ENCODE measurements around the gene NTN5.
A peak's percentile ranks its signal among the peaks of the same experiment; 100 is the strongest.
"Not testable (repeated sequence)": the region's sequence is repeated elsewhere in the genome, so short reads cannot be mapped to it uniquely, and the experiment has no call there.

NTN5 gene

DNA sequence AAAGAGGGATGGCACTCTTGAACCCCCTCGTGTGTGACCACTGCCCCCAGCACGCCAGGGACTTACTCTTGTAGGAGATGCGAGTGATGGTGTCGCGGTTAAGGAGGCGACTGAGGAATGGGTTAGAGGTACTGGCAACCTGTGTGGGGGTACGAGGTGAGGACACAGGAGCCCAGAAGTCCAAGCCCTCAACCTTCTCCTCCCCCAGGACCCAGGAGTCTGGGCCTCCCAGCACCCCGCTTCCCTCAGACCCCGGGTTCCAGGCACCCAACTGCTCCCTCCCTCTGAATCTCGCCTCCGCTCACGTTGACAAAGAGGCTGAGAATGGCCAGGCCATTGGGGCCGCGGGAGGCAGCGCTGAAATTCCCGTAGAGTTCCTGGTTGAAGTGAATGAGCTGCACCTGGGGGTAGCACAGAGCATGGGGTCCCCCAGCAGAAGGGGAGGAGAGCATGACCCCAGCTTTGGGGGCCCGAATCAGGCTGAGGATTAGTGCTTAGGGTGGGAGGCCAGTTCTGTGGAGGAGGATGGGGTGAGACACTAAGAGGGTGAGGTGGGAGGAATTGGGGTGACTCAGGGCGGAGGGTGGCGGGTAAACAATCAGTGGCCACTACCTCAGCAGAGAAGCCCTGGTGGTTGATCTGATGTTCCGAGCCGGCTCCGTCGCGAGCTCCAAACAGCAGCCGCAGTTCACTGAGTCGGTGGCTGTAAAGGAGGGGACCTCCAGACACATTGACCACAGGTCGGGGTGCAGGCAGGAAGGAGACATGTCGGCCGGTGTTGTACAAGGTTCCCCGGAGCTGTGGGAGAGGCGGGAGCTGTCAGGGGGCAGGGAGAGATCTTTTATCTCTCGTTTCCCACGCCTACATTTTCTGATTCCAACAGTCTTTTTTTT, 33.1 kb downstream of the NTN5 start:
- no peak for DNase-seq

DNA sequence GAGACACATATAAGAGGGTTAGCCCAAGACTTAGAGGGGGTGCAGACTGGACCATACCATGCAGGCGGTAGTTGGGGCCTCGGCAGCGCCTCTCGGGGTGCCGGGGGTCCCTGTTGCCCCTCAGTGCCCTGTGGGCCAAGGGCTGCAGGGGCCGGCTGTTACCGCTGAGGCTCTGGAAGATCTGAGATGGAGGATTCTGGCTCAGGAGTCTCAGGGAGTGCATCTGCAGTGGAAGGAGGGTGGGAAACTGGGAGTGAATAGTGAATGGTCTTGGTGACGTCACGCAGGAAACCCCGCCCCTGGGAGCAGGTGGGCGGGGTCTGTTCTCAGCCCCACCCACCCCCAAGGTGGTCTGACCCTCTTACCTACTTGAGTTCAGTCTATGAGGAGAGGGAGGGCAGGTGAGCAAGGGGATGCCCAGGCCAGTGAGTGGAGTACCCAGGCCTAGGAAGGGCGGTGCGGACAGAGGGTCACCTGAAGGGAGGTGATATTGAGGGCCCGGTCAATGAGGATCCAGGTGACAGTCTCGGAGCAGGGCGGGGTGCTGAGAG, 33.9 kb downstream of the NTN5 start:
- DNase-seq, result no peak

DNA sequence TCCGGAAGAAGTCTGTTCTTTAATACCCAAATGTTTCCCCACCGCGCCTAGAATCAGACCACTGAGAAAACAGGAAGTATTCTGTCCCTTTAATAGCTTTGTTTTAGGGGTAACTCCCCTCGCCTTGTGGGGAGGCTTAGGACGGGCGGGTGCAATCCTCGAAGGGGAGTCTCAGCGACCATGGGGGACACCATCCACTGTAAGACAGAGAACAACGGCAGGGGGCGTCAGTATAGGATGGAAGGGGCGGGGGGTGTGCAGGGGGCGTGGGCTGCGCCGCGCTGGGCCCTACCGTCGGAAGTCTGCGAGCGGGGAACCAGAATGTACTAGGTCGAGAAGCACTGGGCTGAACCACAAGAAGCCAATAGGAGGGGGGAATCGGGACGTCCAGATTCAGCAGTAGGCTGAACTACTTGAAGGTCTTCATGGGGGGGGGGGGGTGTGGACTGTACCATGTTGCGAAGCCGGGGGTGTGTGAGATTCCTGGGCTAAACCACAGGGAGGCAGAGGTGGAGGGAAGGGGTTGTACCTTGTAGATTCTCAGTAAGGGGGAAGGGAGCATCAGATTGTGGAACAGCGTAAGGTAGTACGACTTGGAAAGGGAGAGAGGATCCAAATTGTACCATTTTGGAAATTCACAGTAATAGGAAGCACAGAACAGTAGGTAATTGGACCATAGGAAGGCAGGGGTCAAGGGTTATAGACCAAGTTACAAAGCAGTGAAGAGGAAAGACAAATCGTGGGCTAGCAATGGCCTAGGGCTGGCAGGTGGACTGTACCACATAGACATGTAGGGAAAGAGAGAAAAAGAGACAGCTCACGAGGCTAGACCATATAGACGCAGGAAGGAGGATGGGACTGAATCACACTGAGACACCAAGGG, 34.6 kb downstream of the NTN5 start:
- DNase-seq, result peak; percentile 80

DNA sequence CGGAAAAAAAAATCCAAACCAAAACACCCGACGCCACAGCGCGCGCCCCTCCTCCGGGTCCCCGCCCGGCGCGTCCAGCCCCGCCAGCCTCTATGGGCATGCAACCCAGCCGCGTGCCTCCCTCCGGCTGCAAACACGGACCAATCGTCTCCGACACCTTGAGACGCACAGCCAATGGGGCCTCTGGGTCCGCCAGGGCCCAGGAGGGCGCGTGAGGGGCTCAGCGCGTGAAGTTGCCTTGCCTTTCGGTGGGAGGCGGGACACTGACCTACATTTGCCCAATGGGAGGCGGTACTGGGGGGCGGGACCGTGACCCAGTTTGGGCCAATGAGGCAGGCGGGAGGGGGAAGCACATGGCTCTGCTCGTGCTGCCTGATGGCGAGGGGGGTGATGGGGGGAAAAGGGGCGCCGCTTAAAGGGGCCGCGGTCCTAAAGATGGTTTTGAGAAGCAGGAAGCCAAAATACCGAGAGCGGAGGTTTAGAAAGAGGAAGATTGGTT, 35.3 kb downstream of the NTN5 start:
- peak; percentile 100 for DNase-seq

DNA sequence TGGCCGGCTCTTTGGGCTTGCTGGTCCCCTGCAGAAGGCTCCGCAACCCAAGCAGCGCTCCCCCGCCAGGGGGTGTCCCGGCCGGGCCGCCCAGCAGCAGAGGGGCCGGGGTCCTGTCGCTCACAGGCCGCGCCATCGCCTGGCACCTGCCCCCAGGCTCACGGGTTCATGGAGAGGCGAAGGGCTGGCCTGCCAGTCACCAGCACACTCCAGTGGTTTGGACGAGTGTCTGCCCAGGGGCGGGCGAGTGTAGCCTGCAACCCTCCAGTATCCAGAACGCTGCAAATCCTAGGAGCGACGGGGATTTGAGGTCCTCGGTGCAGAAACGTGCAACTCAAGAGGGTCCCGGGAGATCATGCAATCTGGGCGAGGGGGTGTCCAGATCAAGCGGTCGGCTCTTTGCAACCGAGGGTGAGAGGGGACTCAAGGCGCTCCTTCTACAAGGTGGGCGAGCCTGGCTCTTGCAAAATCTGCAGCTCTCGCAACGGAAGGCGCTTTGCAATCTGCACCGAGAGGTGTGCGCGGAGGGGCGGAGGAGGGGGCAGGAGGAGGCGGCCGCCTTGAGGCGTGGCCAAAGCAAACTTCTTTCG, 35.9 kb downstream of the NTN5 start, which contains the start of gene DBP:
TSS of gene DBP (minus strand) at position 521 of the 590 bp plus-strand sequence. CDS start at position 136, 385 bp downstream.
- DNase-seq, result no peak

DNA sequence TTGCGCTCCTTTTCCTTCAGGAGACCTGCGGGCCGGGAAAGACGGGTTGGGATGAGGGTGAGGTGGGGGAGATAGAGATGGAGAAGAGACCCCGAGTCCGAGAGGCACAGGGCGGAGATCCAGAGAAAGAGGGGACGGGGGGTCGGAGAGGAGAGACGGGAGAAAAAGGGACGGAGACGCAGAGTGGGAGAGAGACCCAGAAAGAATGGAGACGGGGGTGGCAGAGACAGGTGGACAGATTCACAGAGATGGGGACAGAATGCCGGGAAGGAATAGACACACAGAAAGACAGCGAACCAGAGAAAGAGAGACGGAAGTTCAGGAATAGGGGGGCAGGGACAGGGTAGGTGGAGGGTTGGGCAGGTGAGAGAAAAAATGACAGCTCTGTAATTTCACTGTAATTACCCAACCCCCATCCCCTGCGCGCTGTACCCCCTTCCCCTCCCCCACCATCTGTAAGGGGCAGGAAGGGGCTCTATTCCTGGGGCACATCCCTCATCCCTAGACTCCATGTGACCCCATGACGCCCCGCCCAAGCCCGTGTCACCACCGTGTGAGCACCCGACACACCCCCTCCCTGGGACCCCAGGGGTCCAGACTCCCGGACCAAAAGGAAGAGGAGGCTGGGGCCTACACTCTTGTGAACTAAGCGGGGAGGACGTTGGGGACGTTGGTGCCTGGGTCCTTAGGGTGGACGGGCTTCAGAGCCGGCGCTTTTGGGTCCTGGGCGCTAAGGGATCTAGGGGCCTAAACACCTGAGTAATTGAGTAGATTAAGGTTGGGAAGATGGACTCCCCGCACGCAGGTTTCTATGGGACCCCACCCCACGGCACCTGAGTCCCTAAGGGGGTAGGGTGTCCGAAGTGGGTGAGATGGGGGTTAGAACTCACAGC, 36.6 kb downstream of the NTN5 start:
- peak; percentile 25 for DNase-seq

DNA sequence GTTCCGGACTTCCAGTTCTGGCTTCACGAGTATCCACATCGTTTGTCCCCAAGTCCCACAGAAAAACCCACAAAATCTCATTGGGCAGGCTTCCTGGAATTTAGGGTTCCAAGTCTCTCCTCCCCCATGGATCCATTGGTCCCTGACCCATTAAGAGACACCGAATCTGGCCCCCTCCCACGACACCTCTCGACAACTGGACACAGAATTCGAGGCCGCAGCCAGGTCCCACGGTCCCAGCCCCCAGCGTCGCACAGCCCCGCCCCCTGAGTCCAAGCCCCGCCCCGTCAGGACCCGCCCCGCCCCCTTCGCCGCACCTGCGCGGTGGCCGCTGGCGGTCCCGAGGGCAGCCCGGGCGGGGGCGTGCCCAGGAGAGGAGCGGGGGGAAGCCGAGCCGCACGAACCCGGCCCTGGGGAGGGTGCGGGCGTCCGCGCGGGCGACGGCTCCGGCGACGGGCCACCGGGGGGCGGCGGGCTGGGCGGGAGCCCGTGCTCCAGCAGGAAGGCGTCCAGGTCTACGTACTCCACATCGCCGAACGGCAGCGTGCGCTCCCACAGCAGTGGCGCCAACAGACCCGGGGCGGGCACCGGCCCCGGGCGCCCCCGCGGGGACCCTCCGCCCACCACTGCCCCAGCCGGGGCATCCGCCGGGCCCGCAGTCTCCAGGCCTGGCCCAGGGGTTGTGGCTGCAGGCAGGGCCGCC, 37.4 kb downstream of the NTN5 start:
- peak; percentile 71 for DNase-seq

DNA sequence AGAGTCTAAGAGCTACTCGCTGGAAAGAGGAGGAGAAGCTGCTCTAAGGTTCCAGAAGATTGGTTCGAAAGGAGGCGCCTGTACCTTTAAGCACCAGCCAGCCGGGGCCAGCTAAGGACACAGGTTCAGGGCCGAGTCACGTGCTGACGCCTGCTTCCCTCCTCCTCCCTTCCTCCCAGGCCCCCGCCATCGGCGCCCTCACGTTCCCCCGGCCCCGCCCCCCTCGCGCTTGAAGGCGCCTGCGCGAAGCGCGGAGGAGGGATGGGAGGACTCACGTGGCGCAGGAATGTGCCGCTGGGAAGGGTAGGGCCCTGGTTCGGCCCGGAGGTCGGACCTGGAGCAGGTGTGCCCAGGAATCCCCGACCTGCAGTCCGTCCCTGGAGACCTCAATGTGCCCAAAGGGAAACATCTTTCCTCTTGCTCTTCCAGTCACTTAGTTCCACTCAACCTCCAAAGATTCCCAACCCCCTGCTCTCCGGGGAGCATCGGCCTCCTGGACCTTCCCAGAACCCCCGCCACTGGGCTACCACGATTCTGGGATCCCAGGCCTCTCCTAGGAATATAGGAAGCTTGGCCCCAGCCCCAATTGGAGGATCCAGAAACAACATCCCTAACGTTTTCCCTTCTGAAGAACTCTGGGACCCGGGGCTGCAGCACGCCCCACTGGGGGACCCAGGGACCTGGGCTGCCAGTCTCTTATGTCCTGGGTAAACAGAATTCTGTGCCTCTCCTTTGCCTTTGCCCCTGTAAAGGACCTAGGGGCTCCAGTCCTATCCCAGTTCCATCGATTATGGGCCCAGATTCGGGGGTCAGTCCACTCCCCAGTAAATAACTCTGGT, 38.2 kb downstream of the NTN5 start:
- peak; percentile 92 for DNase-seq

DNA sequence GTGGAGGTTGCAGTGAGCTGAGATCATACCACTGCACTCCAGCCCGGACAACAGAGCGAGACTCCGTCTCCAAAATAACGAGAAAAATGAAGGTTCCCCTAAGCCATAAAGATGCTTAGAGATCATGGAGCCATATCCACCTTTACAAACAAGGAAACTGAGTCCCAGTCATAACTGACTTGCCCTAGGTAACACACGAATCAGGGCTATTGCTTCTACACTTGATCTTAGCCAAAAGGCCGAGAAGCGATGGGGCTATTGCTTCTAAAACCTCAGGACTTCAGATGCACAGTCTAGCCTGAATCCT, 38.8 kb downstream of the NTN5 start:
- no peak for DNase-seq

DNA sequence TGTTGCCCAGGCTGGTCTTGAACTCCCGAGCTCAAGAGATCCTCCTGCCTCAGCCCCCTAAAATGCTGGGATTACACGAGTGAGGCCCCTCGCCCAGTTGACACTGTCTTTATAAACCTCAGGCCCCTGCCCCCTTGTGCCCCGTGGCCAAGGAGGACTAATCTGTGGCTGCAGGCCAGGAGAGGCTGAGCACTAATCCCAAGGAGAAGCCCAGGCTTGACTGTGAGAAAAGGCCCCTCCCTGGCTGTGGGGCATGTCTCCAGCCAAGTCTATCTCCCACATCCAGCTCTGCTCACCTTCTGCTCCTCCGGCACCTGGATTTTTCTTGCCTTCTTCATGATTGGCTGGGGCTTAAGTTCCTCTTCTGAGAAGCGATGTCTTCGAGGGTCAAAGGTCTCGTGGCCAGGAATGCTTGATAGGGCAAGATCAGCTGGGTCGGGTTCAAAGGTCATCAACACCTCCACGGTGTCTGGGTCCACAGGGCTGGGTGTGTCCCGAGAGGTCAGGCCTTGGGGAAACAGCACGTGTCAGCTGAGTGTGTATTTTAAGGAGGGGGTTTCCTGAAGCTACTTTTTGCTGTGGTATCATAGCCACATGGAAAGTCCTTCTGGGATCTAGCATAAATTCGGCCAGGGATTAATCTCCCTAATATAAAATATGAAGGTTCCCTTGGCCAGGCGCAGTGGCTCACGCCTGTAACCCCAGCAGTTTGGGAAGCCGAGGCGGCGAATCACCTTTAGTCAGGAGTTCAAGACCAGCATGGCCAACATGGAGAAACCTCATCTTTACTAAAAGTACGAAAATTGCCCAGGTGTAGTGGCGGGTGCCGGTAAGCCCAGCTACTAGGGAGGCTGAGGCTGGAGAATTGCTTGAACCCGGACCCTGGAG, 39.4 kb downstream of the NTN5 start:
- DNase-seq, result no peak

DNA sequence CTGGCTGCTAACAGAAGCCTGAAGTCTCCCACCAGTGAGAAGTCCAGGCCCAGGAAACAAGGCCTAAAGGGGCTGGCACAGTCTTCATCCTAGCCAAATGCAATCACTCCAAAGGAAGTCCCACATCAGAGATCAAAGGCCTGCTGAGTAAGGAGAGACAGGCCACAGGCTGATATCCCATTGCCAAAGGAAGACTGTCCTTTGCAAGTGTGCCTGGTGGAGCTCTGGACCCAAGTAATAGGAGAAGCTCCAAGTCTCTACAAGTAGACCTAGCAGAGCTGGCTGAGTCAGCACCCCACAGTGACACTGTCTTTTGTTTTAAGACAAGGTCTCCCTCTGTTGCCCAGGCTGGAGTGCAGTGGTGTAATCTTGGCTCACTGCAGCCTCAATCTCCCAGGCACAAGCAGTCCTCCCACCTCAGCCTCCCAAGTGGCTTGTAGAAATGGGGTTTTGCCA, 40.1 kb downstream of the NTN5 start:
- DNase-seq, result no peak

DNA sequence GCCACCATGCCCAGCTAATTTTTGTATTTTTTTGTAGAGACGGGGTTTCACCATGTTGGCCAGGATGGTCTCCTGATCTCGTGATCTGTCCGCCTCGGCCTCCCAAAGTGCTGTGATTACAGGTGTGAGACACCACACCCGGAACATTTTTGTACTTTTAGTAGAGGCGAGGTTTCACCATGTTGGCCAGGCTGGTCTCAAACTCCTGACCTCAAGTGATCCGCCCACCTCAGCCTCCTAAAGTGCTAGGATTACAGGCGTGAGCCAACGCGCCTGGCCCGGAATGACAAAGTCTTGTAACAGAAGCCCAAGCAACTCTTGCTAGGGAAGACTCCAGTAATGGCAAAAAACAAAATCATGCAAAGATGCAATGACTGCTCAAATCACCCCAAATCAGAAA, 40.5 kb downstream of the NTN5 start:
- not testable (repeated sequence) for DNase-seq

DNA sequence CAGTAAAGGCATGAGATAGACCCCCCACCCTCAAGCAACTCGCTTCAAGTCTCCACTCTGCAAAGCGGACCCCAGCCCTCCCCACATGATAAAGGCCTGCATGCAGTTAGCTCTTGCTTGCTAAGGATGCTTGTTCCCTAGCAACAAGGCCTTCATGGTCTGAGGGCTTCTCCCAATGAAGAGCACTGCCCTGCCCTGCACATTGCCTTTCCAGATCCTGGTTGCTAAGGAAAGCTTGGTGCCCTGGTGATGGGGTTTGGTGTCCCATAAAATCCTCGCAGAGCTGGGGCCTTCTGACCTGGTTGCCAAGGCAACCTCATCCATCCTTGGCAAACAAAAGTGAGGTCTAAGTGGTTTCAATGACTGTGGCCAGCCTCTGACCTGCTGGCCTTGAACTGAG, 41.6 kb downstream of the NTN5 start:
- DNase-seq, result no peak

DNA sequence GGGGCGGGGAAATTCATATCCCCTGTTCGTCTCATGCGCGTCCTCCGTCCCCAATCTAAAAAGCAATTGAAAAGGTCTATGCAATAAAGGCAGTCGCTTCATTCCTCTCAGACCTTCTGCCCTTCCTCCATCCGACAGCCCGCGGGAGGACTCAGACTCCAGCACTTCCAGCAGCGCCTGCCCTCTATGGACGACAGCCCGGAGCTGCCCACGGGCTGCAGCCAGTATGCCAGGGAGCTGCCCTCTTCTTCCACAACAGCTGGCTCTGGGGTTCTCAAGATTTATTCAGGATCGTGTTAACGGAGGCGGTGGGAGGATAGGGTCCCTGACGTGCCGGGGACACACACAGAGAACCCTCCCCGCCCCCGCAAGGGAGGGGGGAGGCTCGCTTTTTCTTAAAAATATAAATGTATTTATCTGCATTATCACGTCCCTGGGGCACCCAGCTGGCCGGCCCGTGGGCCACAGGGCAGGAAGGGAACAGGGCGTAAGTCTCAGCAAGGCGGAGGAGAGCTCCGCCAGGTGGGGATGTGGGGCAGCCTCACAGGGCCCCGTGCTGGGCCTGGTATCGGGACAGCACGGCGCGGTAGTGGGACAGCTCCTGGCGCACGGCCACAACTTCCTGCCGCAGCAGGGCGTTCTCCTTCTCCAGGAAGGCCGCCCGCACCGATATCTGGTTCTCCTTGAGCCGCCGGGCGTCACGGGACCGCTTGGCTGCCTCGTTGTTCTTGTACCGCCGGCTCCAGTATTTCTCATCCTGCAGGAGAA, 42.3 kb downstream of the NTN5 start:
- no peak for DNase-seq

DNA sequence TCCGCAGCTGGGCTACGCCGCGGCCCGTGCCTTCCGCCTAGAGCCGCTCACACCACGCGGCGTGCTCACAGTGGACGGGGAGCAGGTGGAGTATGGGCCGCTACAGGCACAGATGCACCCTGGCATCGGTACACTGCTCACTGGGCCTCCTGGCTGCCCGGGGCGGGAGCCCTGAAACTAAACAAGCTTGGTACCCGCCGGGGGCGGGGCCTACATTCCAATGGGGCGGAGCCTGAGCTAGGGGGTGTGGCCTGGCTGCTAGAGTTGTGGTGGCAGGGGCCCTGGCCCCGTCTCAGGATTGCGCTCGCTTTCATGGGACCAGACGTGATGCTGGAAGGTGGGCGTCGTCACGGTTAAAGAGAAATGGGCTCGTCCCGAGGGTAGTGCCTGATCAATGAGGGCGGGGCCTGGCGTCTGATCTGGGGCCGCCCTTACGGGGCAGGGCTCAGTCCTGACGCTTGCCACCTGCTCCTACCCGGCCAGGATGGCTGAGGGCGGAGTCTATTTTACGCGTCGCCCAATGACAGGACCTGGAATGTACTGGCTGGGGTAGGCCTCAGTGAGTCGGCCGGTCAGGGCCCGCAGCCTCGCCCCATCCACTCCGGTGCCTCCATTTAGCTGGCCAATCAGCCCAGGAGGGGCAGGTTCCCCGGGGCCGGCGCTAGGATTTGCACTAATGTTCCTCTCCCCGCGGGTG, 43.1 kb downstream of the NTN5 start:
- no peak for DNase-seq

DNA sequence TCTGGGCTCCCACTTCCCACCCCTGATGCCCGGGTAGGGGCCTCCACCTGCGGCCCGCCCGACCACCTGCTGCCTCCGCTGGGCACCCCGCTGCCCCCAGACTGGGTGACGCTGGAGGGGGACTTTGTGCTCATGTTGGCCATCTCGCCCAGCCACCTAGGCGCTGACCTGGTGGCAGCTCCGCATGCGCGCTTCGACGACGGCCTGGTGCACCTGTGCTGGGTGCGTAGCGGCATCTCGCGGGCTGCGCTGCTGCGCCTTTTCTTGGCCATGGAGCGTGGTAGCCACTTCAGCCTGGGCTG, 43.6 kb downstream of the NTN5 start:
- DNase-seq, result no peak

DNA sequence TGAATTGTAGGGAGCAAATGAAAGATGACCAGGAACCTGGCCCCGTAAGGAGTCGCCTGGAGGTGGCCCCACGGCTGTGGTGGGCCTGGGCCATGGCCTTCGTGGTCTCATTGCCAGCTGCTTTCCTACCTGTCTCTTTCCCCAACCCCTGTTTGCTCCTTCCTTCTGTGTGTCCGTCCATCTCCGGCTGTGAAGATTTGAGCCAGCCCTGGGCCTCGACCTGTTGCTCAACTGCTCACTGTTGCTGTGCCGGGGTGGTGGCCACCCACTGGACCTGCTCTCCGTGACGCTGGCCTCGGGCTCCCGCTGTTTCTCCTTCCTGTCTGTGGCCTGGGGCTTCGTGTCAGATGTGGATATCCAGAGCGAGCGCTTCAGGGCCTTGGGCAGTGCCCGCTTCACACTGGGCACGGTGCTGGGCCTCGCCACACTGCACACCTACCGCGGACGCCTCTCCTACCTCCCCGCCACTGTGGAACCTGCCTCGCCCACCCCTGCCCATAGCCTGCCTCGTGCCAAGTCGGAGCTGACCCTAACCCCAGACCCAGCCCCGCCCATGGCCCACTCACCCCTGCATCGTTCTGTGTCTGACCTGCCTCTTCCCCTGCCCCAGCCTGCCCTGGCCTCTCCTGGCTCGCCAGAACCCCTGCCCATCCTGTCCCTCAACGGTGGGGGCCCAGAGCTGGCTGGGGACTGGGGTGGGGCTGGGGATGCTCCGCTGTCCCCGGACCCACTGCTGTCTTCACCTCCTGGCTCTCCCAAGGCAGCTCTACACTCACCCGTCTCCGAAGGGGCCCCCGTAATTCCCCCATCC, 44.1 kb downstream of the NTN5 start:
- DNase-seq, result no peak
